DOHH2 (cell line): ENCODE data around the gene TPRA1.

Experiments used
- CTCF ChIP-seq: fragments of 200-600 bp; sonication (generic); IDR thresholded peaks from one replicate; pipeline ENCODE4 v1.5.1; 2014; ENCODE audit warnings: antibody characterized with exemption, mild to moderate bottlenecking, low read depth, low read length; ENCODE audit not compliant: poor library complexity, severe bottlenecking
- EZH2phosphoT487 ChIP-seq: fragments of 200-600 bp; sonication (generic); IDR thresholded peaks from 2 replicates; pipeline ENCODE4 v1.6.1; 2017; ENCODE audit warnings: borderline replicate concordance, mild to moderate bottlenecking, antibody characterized with exemption, low read length, moderate library complexity, mixed read lengths

DNA sequence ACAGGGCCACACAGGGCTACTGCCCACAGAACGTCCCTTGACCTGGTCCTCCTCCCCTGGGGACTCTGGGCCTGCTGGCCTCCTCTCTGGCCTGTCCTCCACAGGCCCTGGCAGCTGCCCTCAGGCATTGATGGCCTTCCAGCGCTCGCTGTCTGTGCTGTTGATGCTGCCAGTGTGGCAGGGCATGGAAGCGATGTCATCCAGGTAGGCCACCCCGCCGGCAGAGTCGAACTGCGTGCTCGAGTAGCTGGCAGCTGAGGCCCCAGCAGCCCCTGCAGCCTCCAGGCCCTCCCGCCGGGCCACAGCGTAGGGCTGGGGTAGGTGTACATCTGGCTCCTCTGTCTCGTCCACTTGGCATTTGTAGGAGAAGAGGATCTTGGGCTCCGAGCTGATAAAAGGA lies 17.1 kb downstream of the TPRA1 start:
- no peak for TF ChIP-seq CTCF
- no peak for TF ChIP-seq EZH2phosphoT487
